HG03342 (cell line): Measurements from ENCODE around the gene ZWINT.

Source experiments
- ATAC-seq: cut with Tn5 transposase; IDR thresholded peaks from one replicate; pipeline ENCODE4 v1.9.1; 2021; ENCODE audit warnings: mild to moderate bottlenecking, moderate library complexity; ENCODE audit not compliant: unreplicated experiment

ZWINT gene, protein sequence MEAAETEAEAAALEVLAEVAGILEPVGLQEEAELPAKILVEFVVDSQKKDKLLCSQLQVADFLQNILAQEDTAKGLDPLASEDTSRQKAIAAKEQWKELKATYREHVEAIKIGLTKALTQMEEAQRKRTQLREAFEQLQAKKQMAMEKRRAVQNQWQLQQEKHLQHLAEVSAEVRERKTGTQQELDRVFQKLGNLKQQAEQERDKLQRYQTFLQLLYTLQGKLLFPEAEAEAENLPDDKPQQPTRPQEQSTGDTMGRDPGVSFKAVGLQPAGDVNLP

DNA sequence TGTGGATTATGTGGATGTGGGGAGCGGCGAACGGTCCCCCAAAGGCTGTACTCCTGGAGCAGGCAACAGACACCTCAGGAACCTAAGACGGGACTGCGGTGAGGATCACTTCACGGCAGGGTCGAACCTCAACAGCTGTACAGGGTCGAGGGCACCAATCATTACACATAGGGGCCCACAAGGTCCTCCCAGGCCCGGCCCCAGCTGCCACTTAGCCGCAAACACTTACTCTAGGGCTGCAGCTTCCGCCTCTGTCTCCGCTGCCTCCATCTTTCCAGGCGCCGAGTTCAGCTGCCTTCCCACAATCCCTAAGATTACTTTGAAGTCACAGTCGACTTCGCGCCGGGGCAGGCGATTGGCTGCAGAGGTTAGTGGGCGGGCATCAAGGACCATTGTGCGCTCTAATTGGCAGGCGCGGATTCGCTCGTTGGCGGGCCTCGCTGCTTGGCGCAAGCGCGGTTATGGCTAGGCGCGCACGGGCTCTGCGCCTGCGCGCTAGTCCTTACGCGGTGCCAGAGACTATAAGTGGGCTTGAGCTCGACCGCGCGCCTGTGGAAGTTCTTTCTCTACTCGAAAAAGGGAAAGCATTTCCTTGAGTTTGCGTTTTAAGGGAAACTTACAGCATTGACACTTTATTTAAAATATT lies at the start of gene ZWINT:
Gene ZWINT, minus strand, starts transcription at position 293 of the 646 bp plus-strand sequence. Its CDS starts 23 bp downstream, at position 270.
- ATAC-seq: peak; percentile 99

DNA sequence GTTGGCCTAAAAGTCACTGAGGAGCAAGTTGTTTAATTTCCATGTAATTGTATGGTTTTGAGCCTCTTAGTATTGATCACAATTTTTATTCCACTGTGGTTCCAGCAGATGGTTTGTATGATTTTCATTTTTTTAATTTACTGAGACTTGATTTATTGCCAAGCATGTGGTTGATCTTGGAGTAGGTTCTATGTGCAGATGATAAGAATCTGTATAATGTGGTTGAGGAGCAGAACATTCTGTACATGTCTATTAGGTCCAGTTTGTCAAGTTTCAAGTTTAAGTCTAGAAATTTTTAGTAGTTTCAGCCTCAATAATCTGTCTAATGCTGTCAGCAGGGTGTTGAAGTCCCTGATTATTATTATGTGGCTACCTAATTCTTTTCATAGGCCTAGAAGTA lies 22.7 kb upstream of the ZWINT start:
- ATAC-seq: no peak

DNA sequence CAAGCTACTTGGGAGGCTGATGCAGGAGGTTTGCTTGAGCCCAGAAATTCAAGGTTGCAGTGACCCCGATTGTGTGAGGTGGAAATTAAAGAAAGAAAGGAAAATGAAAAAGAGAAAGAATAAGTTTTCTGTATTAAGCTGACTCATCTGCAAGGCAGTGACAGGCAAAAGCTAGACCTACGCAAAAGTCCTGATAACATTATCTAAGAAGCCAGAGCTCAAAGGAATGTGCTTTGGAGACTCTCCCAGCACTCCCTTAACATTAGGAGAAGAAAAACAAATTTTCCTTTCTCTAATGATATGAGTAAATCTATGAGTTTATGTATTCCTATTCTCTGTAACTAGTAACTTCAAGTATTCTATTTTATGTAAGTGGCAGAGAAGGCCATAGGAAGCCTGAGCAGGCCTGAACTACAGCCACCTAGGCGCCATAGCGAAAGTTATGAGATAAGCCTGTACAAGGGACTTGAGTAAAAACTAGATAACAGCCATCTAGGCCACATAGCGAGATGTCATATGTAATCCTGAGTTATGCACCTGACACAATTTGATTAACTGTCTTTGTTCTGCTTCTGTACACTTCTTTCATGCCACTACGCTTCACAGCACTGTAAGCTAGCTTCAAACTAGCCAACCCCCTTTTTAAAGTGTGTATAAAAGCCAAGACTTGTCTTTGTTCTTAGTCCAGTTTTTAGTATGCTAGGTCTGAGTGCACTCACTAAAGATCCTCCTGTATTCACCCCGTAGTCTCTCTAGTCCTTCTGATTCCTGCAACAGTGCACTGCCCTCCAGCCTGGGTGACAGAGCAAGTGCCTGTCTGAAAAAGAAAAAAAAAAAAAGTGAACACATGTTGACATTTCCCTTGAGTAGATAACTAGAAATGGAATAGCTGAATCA lies 9.4 kb upstream of the ZWINT start:
- ATAC-seq: no peak

DNA sequence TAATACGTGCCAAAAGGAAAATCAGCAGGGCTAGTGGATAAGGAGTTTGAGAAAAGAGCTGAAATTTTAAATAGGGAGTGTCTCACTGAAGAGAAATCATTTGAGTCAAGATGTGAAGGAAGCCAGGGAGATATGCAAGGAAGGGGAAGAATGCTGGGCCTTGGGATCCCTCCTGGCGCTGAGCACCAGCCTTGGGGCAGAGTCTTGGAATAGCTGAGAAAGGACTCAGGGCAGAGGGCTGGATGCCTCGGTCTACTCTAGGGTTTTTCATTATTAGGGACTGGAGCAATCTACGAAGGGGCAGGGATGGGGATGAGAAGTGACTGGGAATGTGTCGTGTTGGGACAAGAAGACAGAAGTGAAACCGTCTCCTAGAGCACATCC lies 484 bp downstream of the ZWINT start:
- no peak for ATAC-seq

DNA sequence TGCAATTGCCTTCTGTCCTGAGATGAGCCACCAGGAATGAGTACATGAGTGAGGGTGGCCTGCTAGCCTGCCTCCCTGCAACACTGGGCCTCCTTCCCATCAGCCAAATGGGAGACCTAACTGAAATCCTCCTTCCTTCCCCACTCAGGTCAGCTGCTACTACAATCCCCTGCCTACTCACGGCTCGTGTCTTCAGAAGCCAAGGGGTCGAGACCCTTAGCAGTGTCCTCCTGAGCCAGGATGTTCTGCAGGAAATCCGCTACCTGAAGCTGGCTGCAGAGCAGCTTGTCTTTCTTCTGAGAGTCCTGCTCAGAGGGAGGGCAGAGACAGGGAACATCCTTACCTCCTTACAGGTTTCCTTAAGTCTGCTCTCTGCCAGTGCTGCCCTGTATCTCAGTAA lies 1.2 kb downstream of the ZWINT start:
- ATAC-seq: no peak

DNA sequence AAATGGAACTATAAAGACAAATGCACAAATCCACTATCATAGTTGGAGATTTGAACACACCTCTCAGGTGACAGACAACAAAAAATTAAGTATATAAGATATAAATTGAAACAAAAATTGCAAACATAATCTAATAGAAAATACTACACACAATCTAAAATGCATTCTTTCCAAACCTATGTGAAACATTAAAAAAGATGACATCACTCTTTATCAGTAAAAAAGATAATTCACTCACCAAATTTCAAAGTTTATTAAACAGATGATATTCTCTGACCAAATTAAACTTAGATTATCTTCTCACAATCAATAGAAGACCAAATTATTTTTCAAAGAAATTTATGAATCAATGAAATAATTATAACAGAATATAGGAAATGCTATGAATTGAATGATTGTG lies 4.0 kb downstream of the ZWINT start:
- no peak for ATAC-seq

DNA sequence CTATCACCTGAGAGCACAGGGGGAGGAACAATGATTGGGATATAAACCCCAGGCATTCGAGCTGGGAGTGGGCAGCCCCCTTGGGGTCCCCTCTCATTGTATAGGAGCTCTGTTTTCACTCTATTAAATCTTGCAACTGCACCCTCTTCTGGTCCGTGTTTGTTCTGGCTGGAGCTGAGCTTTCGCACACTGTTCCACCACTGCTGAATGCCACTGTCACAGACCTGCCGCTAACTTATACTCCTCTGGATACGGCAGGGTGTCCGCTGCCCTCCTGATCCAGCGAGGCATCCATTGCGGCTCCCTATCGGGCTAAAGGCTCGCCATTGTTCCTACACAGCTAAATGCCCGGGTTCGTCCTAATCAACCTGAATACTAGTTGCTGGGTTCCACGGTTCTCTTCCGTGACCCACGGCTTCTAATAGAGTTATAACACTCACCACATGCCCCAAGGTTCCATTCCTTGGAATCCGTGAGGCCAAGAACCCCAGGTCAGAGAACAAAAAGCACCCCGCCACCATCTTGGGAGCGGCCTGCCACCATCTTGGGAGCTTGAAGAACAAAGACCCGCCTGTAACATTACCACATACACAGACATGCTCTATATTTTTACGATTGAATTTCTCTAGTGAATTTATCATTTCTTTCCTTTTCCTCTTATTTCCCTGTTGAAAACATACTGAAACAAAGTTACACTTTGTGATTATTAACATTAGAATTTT lies 9.0 kb downstream of the ZWINT start:
- ATAC-seq: no peak

DNA sequence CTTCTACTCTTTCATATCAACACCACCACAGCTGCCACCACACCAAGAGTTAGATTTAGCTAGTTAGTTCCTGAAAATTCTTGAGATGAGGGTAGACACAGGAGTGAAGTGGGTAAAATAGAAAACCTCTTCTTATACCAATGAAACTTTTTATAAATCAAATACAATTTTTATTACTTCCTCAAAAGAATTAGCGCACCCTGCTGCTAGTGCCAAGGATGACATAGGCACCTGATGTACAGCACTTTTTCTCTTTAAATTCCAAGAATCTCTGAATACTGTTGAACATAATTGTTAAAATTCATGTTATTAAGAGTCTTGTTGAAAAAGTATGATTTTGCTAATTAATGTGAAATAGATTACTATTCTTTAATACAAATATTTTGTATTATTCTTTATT lies 11.4 kb downstream of the ZWINT start:
- ATAC-seq: no peak

DNA sequence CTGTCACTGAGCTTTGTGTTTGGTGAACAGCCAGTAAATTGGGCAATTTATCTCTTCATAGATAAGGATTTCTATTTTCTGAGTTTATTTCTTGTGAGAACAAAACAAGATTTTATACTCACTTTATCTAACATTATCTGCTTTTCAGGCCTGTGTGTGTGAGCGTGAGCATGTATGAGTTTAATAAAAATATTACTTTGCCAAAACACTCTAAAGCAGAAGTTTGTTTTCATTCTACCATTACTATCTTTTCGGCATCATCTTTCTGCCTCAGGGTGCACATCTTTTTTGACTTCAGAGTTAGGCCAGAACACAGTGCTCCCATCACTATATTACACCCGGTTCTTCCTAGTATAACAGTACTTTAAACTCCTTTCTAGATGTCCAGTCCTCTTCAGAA lies 13.0 kb downstream of the ZWINT start:
- no peak for ATAC-seq

DNA sequence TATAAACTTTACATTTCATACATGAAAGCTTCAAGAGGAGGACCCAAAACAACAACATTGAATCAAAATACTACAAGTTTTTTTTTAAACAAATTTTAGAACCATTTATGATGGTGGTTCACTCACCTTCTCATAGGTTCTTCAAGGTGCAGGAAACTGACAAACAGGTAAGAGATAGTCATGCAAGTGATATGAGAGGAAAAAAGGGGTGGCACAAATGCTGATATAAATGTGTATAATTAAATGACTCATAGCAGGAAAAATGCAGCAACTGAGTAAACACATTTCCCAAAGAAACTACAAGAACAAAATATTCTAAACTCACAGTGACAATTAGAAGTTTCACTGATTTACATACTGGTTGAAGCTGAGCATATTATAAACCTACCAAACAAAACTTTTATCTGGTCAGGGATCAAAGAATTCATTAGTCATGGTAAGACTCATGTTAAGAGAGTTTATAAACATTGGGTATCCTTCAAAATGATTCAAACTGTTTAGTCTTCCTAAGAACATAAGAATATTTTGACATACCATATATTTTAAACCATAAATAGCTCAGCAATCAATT lies 14.1 kb downstream of the ZWINT start:
- ATAC-seq: no peak

DNA sequence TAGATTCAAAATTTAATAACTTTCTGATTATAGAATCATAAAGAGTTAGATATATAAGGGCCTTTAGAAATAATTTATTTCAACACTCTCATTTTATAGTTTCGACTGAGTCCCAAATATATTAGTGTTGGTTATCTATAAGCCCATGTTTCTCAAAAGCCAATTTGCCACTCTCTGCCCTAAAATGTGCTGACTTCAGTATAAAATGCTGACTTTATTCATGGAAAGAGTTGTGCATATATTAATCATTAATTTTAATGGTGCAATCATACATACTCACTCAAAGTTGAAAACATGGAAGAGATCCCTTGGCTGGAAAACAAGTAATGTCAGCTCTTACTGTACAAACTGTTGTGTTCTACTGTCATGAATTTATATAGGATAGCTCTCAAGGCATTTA lies 19.4 kb downstream of the ZWINT start:
- ATAC-seq: no peak

DNA sequence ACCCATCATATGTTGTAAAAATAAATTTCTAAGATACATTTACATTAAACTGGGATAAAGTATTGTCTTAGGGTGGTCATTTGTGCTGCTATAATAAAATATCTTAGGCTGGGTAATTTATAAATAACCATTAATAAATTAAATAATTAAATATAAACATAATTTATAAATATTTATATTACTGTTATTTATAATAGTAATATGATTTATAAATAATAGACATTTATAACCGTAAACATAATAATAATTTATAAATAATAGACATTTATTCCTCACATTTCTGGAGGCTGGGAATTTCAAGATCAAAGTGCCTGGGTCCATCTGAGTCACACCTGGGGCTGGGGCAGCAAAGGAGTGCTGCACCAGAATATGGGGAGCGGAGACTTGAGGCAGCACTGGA lies 31.1 kb downstream of the ZWINT start:
- ATAC-seq: no peak

DNA sequence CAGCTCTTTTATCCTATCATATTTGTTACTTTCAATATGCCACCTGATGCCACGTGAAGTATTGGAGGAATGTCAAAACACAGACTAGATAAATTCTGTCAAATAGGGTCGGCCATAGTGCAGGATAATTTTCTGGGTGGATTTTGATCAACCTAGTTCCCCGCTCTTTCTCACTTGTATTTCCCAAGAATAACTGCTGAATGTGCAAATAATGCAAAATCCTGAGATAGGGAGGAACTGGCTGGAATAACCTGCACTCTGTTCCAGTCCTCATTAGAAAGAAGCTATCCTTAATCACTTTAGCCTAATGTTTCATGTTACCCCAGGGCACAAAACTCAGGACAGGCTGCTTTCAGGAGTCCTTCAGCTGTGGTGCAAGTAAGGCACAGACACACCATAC lies 33.9 kb downstream of the ZWINT start:
- no peak for ATAC-seq

DNA sequence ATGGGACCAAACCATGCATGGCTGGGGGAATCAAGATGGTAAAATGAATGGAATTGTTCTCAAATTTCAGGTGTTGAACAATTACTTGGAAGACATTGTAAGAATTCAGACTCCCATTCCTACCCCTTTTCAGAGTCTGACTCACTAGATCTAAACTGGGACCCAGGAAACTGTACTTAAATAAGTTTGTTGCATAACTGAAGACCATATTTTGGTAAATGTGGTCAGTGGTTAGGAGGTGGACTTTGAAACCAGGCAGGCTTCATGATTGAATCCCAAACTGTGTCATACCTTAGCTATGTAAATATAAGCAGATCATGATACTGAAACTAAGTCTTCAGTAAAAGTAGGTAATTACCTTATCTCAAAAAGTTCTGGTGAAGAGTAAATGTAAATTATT lies 41.7 kb downstream of the ZWINT start:
- ATAC-seq: peak; percentile 93

DNA sequence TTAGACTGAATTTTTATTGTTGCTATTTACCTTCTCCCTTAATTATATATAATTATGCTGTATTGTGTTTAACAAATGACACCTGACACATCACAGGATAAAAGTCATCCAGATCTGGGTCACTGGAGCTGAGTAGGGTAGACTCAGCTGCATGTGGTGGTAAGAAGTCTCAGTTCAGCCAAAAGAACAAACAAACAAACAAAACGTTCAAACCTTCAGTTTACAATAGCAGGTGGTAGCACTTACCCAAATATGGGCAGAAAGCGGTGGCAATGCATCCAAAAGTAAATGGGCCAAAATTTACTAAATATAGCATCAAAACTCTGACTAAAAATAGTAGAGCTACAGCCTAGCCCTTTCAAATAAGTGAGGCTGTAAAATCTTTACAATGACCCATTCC lies 42.2 kb downstream of the ZWINT start:
- ATAC-seq: peak; percentile 29

DNA sequence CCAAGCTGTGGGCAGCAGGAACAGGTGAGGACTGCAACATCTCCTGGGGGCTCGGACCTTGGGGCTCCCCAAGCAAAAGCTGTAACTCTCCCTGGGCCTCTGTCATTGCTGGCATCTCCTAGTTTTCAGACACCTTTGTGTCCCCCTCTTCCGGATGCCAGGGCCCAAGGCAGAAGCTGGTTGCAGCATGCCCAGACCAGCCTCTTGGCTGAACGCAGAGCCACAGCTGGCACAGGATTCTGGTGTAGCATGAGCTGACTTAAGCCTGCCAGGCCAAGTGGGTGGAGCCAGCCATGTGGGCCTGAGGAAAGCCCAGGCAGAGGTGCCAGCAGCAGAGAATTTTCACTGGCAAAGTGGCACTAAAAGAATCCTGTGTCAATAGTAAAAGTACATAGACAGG lies 43.5 kb downstream of the ZWINT start:
- ATAC-seq: no peak

DNA sequence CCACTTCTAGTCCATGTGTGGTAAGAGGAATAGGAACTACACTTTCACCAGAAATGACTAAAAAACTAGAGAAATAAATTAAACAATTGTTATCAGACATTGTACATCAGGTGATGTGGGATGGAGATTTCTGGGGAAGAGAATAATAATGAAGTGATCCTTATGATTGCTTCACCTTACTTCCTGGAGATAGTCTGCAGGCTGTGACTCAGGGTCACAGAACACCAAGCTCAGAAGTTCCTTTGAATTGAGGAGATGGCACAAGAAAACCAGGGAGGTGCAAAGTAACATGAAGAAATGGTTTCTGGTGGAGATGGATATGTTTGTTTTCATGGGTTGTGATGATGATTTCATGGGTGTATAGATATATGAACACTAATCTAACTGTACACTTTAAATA lies 44.5 kb downstream of the ZWINT start:
- no peak for ATAC-seq
